Measurements from ENCODE around the gene SFXN5.

- TF ChIP-seq CTCF (conservative IDR thresholded peaks at IDR 0.05; ENCODE audit: low read depth, low read length) (no peak), RAD21 (IDR thresholded peaks at IDR 0.05; ENCODE audit: low read length) (no peak), FOS (IDR thresholded peaks at IDR 0.05; ENCODE audit: low read depth, low read length) (no peak)
Measured at GRCh38 chr2:72945450-72946019, 126.0 kb downstream of the SFXN5 start.

Measured in IMR-90 (cell line).